Stomach (tissue), 4 donors: ENCODE measurements around the gene C1orf146.

Experiments used
- CTCF ChIP-seq, 7 experiments: fragments of 450-650 bp in 4 of 7; fragments of 200-600 bp in 3 of 7; sonication (generic) in 3 of 7; IDR thresholded peaks; one replicate each; pipeline ENCODE4 v1.5.1; 2016 to 2019; ENCODE audit warnings: antibody characterized with exemption in 7 of 7, control low read depth in 2 of 7, mild to moderate bottlenecking in 1 of 7
- POLR2AphosphoS5 ChIP-seq, 3 donors: sonication (generic); formaldehyde crosslinking; IDR thresholded peaks; one replicate each; pipeline ENCODE4 v1.6.1; 2016; ENCODE audit warnings: antibody characterized with exemption in 3 of 3

- TF ChIP-seq POLR2AphosphoS5 (IDR thresholded peaks at IDR 0.05), result no peak
- TF ChIP-seq CTCF (IDR thresholded peaks at IDR 0.05), result no peak
These were observed 48.3 kb upstream of the C1orf146 start for GRCh38 chr1:92169214-92170005.
